NCI-H2081 treated with DMSO at 0.1 percent for 48 hours (cell line): Measurements from ENCODE around the gene BTBD17.

Experiments used
- DNase-seq: peaks from one replicate; lab custom pipeline; 2025; lab: John Stamatoyannopoulos, UW

BTBD17 gene

GRCh38 chr17:74335529-74336062 lies 26.1 kb downstream of the BTBD17 start:
- no peak for DNase-seq

DNA sequence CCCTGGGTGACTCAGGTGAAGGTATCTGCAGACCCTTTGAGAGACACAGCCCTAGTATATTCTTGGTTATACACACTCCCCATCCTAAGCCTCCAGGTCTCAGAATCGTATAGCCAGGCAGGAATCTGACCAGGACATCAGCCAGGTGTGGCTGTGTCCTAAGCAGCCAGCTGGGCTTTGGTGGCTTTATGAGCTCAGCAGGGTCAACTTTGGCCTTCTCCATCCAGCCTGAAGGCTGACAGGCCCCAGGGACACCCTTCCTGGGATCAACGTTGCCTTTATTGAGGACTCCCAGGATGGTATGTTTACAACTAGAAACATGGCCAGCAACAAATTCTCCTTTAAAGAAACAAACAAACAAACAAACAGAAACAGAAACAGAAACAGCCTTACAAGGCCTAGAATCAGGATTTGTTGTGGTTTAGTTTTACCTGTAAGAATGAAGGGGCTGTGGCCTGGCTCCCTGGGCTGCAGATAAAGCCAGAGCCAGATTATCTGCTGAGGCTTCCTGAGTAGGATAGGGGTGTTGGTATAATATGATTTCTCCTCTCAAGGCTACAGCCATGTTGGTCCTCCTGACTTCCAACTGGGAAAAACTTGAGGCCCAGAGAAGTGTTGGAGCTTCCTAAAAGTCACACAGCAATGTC lies 27.2 kb downstream of the BTBD17 start:
- DNase-seq, result no peak

- DNase-seq, result no peak
Observed at GRCh38 chr17:74332763-74333283, 28.8 kb downstream of the BTBD17 start.

GRCh38 chr17:74332017-74332650 lies 29.5 kb downstream of the BTBD17 start:
- DNase-seq, result no peak

DNA sequence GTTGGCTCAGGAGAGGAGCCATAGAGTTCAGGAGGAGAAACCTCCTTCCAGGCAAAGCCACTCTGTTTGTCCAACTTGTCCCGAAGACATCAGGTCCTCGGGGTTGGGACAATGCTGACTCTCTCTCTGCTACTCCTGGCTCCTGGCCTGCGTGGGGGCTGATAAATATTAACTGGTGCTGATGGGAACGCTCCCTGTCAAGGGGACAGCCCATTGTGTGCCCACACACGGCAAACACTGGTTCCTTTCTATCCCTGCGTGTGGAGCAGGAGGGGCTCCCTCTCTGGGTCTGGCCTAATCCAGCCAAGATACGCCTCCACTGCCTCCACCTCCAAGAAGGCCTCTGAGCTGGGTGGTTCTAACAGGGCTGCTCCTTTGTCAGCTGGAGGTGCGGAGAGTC lies 31.2 kb downstream of the BTBD17 start:
- DNase-seq, result no peak

- DNase-seq, result no peak
Observed at GRCh38 chr17:74329378-74329777, 32.3 kb downstream of the BTBD17 start.

DNA sequence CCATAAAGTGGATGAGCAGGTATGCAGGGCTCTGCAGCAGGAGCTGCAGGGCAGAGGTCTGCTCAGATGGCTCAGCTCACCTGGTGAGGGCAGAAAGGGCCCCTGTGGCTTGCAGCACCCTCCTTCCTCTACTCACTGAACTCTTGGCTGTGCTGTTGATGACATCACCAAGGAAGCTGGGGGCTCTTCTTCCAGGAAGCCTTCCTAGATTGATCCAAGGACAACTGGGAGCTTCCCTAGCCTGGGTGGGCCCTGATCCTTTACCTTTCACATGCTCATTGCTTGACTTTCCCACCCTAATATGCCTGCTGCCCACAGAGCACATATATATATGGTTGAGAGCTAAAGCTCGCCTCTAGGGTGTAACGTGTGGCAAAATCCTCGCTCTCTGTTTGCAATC lies 33.2 kb downstream of the BTBD17 start:
- no peak for DNase-seq

GRCh38 chr17:74326506-74326905 lies 35.2 kb downstream of the BTBD17 start:
- no peak for DNase-seq

DNA sequence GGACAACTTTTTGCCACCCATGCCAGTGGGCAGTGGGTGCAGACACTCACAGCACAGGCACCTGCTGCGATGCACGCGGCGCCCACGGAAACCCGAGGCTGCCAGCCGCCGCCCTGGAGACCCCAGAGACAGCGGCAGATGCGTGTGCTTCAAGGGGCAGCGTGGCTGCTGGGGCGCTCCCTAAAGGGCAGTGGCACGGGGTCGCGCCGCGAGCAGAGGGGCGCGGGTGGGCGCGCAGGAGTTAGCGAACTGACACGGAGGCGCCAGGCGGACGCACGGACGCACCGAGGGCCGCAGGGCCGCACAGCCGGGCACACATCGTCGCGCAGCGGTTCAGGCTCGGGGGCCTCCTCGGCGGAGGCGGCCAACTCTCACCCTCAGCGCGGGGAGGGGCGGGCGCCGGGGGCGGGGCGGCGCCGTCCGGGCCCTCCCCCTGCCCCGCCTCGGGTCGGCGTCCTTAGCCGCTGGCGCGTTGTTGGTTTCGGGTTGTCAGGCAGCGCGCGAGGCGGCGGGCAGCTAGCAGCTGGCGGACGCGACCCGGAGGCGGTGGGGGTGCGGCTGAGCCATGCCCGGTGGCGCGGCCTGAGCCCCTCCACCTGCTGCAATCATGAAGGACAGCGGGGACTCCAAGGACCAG lies 35.8 kb downstream of the BTBD17 start, which contains the start of gene KIF19:
Gene KIF19 (plus strand): TSS at position 484 of the 637 bp plus-strand sequence. CDS start 124 bp downstream, at position 608.
- DNase-seq, result no peak

DNA sequence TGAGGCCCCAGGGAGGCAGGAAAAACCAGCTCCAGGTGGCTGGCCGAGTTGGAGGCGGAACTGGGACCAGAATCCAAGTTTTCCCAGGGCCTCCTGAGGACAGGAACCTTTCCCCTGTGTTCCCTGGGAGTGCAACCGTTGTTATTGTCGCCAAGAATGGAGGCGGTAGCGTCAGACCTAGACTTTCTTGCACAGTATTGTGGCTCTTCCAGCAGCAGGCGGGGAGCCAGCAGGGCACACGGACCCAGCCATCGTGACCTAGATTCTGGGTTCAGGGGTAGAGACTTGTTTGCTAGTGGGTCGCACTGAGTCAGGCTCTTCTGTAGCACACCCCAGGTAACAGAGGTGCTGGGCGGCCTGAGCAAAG lies 36.3 kb downstream of the BTBD17 start:
- DNase-seq, result no peak

- DNase-seq, result no peak
Observed at GRCh38 chr17:74324521-74324920, 37.1 kb downstream of the BTBD17 start.

DNA sequence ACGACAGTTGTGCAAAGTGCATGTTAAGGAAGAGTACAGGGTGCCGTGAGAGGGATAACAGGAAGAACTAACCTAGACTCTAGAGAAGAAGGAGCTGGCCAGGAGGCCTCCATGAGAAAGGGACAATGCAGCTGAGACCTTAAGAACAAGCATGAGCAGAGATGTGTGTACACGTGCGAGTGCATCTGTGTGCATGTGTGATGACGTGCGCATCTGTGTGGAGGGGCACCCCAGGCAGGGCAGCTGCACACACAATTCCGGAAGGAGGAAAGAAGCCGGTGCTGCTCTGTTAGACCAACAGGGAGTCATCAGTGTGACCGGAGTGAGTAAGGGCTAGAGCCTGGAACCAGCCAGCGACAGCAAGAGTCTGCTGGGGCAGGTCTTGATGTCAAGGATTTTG lies 43.3 kb downstream of the BTBD17 start:
- DNase-seq, result no peak

DNA sequence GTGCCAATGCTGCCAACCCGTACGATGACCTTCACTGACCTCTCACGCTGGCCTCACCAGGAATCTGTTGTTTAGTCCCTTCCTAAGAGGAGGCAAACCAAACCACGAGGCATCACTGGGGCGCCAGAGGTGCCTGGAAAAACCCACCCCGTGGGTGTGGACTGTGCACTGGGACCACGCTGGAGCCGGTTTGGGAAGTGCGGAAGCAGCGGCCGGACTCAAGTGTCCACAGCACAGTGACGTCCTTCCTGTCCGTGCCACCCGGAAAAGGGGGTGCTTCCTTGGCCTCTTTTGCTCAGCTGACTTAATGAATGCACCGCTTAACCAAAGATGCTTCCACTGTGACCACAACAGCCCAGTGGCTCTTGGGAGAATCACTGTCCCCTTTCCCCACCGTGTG lies 44.6 kb downstream of the BTBD17 start:
- no peak for DNase-seq

DNA sequence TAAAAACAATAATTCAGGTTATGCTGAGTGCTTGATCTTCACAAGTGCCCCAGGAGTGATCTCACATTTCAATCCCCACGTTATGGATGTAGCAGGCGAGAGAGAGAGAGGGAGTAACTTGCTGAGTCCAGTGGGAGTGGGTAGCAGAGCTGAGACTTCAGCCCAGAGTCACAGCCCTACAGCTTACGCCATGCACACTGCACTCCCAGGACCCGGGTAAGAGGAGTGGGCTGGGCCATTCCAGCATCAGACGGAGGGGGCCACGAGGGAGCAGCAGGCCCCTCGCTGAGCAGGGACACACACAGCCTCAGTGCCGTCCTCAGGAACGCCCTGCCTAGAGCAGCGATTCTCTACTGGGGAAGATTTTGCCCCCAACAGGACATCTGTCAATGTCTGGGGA lies 45.4 kb downstream of the BTBD17 start:
- no peak for DNase-seq

DNA sequence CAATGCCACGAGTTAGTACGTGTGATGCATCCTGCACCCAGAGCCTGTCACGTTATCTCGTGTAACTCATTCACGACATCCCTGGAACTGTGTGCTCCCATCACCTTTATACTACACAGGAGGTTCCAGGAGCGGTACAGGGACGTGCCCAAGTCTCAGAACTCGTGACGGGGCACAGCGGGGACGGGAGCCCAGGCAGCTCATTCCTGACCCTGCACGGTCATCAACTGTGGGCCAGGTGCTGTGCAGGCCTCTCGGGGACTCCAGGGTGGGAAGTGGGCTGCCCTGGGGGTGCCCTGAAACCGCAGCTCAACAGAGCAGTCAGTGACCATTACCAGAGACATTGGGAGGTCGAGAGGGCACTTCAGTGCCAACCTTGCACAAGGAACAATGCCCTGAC lies 46.8 kb downstream of the BTBD17 start:
- DNase-seq, result no peak

DNA sequence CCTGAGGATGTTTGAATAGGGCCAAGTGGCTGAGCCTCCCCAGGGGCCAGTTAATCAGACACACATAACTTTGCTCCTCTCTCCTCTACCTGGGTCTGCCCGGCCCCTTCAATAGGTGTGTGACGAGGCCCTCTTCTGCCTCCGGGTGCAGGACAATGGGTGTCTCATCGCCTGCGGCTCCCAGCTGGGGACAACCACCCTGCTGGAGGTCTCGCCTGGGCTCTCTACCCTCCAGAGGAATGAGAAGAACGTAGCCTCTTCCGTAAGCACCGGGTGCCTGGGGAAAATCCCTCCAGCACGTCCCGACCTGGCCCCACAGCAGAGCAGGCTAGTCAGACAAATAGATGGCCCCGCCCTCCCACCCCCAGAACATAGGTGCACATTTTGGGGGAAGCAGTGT lies 51.8 kb downstream of the BTBD17 start:
- no peak for DNase-seq

GRCh38 chr17:74307984-74308773 lies 53.5 kb downstream of the BTBD17 start:
- no peak for DNase-seq
